RWPE1 (cell line): ENCODE results near the gene CHD5.

Experiments used
- CTCF ChIA-PET: fragments of 350-600 bp; sonication (Branson Sonifier 250); formaldehyde crosslinking; extraction: SDS; loops from one replicate; lab custom pipeline; 2021; lab: Yijun Ruan, JAX
- POLR2A ChIA-PET: fragments of 400-600 bp; formaldehyde crosslinking; extraction: SDS; loops from one replicate; lab custom pipeline; 2020; ENCODE audit warnings: antibody characterized with exemption; ENCODE audit not compliant: low non-redundant PET; lab: Yijun Ruan, JAX
- DNase-seq: peaks from one replicate; pipeline ENCODE4 v3.0.0; 2012; ENCODE audit warnings: low spot score
- H3K27ac ChIP-seq: fragments of 450-650 bp; 2 replicates; pipeline ENCODE4 v1.5.1; 2017
- TF ChIP-seq, protein P1 (sequence below): fragments of 450-650 bp; conservative IDR thresholded peaks from 2 replicates; pipeline ENCODE4 v1.5.1; 2017; ENCODE audit warnings: low read depth, mild to moderate bottlenecking

Gene CHD5

GRCh38 chr1:6209661-6210580, 29.8 kb upstream of the CHD5 start:
- DNase-seq: no peak
- ChIA-PET POLR2A (interaction anchor here (0.5 to 0.6 kb wide), 2 partner anchors 9 to 13 kb away, joined by 3 read pairs; no protein-coding TSS in a partner anchor), CTCF (interaction anchor here (0.6 to 0.7 kb wide), 4 partner anchors 15 to 1377 kb away, joined by 3 to 7 read pairs (median 4); no protein-coding TSS in a partner anchor)
- TF ChIP-seq, protein P1, sequence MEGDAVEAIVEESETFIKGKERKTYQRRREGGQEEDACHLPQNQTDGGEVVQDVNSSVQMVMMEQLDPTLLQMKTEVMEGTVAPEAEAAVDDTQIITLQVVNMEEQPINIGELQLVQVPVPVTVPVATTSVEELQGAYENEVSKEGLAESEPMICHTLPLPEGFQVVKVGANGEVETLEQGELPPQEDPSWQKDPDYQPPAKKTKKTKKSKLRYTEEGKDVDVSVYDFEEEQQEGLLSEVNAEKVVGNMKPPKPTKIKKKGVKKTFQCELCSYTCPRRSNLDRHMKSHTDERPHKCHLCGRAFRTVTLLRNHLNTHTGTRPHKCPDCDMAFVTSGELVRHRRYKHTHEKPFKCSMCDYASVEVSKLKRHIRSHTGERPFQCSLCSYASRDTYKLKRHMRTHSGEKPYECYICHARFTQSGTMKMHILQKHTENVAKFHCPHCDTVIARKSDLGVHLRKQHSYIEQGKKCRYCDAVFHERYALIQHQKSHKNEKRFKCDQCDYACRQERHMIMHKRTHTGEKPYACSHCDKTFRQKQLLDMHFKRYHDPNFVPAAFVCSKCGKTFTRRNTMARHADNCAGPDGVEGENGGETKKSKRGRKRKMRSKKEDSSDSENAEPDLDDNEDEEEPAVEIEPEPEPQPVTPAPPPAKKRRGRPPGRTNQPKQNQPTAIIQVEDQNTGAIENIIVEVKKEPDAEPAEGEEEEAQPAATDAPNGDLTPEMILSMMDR: no peak
- H3K27ac ChIP-seq: no peak overlapping the region

DNA sequence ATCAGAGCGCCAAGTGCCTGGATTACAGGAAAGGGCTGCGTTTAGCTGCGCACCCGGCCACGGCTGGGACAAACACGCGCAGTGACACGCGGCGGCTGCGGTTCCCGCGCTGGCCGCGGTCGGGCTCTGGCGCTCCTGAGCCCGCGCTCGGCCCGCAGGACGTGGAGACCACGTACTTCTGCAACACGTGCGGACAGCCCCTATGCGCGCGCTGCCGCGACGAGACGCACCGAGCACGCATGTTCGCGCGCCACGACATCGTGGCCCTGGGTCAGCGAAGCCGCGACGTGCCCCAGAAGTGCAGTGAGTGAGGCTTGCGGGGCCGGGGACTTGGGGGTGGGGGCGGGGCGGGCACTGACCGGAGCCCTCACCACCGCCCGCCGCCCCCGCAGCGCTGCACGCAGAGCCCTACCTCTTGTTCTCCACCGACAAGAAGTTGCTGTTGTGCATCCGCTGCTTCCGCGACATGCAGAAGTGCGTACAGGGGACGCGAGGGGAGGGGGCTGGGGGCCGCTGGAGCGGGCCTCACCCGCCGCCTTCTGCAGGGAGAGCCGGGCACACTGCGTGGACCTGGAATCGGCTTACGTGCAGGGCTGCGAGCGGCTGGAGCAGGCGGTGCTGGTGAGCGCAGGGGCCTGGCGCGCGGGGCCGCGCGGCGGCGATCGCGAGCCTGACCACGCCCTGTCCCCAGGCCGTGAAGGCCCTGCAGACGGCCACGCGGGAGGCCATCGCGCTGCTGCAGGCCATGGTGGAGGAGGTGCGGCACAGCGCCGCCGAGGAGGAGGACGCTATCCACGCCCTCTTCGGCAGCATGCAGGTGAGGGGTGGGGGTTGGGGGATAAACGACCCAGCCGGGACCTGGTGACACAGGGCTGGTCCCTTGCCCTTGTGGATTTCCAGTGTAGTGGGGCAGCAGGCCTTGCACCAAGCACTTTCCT, 28.9 kb upstream of the CHD5 start:
- TF ChIP-seq, protein P1: no peak
- DNase-seq: no peak
- no peak overlapping the region for H3K27ac ChIP-seq
- CTCF ChIA-PET: no interaction called here
- POLR2A ChIA-PET: interaction anchor here (0.7 kb wide), 1 partner anchor 15 kb away, joined by 3 read pairs; no protein-coding TSS in a partner anchor

GRCh38 chr1:6207921-6208320, 27.8 kb upstream of the CHD5 start:
- ChIA-PET POLR2A (interaction anchor here (0.7 kb wide), 1 partner anchor 16 kb away, joined by 3 read pairs; no protein-coding TSS in a partner anchor), CTCF (interaction anchor here (0.7 kb wide), 1 partner anchor 1768 kb away, joined by 3 read pairs; no protein-coding TSS in a partner anchor)
- H3K27ac ChIP-seq: peak overlapping the region; percentile 82
- no peak for DNase-seq
- TF ChIP-seq, protein P1: no peak

DNA sequence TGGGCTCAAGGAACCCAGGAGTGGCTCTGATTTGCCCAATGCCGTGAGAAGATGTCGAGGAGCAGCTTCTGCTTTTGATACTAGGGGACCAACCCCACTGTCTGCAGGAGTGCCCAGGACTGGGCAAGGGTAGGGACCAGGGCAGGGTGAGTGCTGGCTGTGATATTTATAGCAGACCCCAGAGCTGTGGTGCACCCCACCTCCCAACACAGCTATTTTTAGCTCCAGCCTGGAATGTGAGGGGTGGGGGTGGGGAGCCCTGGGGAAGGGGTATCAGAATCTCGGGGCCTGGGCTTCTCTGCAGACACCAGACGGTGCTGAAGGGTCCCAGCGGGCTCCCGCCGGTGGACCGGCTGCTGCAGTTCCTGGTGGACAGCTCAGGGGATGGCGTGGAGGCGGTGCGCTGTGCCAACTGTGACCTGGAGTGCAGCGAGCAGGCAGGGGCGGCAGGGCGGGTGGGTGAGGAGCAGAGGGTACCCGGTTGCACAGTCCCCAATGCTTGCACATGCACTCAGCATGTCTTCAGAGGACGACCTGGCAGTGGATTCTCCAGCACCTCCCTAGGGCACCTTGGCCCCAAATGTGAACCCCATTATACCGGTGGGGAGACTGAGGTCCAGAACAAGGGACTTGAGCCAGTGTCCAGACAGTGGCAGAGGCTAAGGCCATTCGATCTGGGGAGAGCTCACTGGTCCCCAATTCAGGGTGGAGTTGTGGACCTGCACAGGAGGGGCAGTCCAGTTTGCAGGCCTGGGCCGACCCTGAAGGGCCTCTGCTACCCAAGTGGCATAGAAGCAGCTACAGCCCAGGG, 27.2 kb upstream of the CHD5 start:
- CTCF ChIA-PET: interaction anchor here (0.7 to 1.3 kb wide), 3 partner anchors 31 to 38 kb away, joined by 3 to 5 read pairs (median 5); no protein-coding TSS in a partner anchor
- peak overlapping the region; percentile 82 for H3K27ac ChIP-seq

GRCh38 chr1:6206520-6206855, 26.4 kb upstream of the CHD5 start:
- peak overlapping the region; percentile 82 for H3K27ac ChIP-seq
- ChIA-PET CTCF (interaction anchor here (0.7 to 1.5 kb wide), 4 partner anchors 32 to 97 kb away, joined by 3 to 5 read pairs (median 5); no protein-coding TSS in a partner anchor), POLR2A (interaction anchor here (0.6 to 0.9 kb wide), 2 partner anchors 10 to 28 kb away, joined by 3 read pairs; no protein-coding TSS in a partner anchor)
- TF ChIP-seq, protein P1: no peak
- no peak for DNase-seq

More for the DNA sequence above, 27.2 kb upstream of the CHD5 start:
- POLR2A ChIA-PET: no interaction called here
- DNase-seq: no peak
- TF ChIP-seq, protein P1: no peak
